ENCODE results near the gene CEP72.
A peak's percentile ranks its signal among the peaks of the same experiment; 100 is the strongest.

Gene CEP72

DNA sequence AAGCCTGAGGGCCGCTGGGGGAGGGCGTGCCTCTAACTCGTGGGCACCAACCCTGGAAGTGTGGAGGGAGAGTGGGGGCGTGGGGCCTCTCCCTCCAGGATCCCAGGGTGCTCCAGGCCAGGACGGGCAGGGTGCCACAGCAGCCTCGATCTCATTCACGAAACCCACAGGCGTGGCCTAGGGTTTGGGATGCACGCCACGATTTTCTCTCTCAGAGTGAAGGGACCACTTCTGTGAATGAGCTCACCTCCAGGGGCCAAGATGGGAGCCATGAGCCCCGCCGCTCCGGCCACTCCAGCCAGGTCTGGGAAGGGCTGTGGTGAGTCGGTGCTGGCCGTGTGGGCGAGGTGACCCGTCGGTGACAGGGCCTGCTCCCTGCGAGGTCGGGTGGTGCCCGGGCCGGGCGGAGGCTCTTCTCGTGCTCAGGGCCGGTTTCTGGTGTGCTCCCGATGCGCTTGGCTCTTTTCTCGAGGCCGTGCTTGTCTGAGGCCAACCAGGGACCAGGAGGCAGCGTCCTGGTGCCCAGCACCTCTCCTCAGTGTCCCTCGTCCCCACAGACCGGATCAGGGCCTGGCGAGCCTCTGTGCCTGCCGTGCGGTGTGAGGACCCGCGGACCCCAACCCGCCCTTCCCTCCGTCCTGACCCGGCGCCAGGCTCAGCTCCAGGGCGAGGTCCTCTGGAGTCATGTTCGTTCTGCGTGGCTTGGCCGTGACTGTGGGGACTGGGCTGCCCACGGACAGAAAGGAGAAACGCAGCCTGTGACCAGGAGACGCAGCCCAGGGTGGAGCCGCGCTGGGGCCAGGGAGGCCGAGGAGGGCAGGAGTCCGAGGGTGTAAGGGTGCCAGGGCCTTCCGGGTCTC lies 50.0 kb downstream of the CEP72 start:
- no peak for DNase-seq

DNA sequence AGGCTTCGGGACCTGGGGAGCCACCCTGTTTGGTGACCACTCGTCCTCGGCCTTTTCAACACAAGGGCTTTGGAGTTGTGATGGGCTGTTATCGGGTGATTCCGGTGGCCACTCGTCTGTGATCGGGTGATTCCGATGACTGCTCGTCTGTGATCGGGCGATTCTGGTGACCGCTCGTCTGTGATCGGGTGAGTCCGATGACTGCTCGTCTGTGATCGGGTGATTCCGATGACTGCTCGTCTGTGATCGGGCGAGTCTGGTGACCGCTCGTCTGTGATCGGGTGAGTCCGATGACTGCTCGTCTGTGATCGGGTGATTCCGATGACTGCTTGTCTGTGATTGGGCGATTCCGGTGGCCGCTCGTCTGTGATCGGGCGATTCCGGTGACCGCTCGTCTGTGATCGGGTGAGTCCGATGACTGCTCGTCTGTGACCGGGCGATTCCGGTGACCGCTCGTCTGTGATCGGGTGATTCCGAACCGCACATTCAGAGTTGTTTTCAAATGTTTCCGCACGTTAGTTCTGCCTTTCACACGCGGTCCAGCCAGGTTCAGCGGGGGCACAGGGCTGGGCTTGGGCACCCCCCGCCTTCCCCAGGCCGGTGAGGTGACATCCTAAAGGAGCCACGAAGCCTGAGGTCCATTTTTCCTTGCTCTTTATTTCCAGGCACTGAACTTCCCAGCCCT lies 50.8 kb downstream of the CEP72 start:
- DNase-seq = no peak

DNA sequence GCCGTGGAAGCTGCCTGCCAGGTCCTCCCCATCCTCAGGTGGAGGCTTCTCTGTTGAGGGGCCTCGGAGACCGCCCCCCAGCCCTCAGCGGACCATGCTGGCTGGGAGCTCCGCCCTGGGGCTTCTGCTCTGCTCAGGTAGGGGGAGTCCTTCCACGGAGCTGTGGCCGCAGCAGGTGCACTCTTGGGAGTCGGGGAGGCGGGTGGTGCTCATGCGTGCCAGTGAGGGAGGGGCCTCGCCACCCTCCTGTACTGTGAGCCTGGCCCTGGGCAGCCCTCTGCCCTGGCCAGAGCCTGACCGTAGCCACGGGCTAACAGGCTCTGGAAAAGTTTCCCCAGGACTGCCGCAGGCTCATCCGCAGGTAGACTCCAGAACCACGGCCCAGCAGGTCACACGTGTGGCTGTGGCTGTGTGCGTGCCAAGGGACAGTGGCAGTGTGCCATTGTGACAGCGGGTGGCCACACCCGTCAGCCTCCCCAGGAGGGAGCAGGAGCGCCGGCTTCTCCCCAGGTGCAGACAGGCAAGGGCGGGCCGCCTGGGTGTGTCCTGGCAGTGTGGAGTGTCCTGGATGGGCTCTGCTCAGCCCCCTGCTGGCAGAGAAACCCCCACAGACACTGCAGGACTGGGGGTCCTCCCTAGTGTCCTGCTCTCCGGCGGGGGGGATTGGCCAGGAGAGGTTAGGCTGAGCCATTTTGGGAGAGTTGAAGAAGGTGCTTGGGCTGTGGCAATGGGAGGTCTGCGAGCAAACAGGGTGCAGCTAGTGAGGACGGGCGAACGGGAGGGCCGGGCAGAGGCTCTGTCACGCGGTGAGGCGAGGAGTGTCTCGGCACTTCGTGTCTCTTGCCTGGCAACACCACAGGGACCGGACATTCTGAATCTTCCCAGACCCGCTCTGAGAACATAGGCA lies 51.5 kb downstream of the CEP72 start:
- no peak for DNase-seq

DNA sequence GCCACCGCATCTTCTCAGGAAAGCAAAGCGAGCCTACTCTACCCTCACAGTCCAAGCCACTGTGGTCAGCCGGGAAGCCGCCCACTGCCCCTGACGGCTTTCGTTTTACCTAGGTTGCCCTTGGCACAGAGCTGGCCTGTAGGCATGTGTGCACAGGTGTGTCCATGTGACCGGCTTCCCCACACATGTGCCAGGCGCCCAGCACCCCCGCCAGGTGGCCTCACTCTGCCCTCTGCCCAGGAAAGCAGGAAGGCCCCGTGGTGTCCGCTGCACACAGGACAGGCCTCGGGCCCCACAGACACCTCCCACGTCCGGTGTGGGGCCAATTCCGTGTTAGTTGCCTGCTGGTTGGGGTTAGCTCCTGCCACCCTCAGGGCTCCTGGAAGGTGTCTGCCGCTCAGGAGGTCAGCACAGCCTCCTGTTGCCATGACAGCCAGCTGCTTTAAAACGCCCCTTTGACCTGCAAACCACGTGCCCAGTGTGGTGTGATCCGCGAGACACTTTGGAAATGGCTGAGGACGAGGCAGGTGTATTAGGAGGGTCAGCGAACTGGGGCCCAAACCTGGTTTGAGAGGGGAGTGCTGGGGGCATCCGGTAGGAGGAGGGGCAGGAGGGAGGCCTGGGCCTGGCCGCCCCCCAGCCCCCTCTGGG lies 52.3 kb downstream of the CEP72 start:
- DNase-seq = no peak

DNA sequence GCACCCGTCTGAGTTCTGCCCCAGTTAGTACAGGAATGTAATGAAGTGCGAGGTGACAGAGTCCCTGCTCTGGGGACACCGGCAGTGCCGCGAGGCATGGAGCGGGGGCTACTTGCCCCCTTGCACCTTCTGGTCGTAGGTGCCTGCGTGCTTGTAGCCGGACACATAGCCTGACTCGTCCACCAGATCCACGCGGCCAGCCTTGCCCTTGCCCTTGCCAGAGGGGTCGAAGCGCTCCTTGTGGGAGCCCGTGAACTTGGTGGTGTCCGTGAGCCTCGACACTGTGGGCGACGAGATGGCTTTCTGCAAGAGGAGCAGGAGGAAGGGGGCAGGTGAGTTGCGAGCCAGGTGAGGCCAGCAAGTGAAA lies 52.8 kb downstream of the CEP72 start:
- DNase-seq = no peak

DNA sequence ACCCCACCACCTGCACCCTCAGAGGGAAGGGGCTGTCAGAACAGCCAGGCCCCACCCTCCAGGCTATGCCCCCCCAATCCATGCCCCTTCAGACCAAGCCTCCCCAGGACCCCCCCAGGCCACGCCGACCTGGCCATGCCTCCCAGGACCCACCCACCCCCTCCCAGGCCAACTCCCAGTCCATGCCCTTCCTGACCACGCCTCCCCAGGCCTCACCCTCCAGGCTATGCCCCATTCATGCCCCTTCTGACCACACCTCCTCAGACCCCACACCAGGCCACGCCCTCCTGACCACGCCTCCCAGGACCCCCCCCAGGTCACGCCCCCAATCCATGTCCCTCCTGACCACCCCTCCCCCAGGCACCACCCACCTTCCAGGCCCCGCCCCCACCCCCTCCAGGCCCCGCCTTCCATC lies 53.4 kb downstream of the CEP72 start:
- no peak for DNase-seq

DNA sequence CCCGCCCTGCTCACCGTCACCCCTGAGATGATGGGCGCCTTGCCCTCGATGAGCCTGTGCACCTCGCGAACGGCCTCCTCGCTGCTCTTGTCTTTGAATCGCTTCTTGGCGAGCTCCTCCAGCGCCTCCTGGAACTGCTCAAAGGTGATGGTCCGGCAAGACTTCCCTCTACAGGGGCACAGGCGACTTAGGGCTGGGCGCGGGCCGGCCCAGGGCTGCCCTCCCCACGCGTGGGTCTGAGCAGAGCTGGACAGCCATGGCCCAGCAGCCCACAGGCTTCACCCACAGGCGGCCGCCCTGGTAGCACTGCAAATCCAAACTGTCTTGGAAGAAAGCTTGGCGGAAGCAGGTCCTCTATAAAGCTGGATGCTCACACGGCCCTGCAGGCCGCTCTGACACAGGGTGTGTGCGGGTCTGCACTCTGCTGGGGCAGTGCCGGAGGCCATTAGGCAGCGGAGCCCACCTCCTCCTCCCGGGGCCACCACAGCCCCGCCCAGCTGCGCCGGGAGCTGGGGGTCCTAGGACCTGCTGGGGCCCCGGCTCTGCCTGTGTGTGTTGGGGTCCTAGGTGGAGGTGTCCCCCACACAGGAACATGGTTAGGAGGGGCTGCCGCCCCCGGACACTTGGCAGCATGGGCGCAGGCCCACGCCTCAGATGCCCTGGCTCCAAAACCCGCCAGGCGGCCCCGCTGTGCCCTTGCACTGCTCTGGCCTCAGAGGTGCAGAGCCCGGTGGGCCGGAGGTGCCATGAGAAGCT lies 54.0 kb downstream of the CEP72 start:
- DNase-seq = no peak

DNA sequence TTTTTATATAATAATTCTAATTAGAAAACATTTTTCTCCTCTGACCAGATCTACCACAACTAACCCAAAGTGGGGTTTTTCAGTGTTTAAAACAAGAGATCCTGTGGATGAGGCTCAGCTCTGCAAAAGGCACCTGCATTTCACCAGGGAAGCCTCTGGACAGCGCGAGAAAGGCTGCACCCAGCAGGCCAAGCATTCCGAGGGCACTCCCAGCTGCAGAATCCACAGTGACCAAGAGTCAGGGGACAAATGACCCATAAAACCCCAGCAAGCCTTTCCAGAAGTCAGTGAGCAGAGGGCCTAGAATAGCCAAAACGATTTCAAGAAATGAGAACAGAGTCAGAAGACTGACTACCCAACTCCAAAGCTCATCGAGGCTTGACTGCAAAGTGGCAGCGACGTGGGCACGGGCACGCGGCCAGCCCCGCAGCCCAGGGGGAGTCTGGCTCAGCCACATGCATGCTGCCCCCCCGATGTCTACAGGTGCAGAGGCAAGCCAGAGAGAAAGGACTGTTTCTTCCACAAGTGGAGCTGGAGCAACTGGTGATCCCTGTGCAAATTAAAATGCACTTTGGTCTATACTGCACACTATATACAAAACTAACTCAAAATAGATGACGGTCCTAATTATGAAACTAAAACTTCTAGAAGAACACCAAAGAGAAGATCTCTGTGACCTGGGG lies 54.8 kb downstream of the CEP72 start:
- no peak for DNase-seq

DNA sequence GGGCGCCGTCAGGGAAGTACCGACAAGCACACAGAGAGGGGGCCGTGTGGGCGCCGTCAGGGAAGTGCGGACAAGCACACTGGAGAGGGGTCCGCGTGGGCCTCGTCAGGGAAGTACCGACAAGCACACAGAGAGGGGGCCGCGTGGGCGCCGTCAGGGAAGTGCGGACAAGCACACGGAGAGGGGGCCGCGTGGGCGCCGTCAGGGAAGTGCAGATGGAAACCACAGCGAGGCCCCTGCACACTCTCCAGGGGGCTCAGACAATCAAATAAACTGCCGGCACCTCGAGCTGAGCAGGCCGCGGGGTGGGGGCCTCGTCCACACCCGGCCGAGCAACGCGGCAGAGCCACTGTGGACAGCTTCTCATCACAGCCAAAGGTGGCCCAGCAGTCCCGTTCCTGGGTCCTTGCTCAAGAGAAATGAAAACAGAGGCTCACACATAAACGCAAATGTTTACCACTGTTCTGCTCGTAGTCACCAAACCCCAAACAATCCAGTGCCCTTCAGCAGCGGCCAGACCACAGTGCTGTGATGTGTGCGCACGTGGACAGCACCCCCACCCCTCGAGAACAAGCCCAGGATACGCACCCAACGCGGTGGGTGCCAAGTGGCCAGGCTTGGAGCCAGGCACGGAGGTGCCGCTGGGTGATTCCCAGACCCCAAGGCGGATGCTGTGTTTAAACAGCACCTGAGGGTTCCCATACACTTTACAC lies 56.3 kb downstream of the CEP72 start:
- no peak for DNase-seq

DNA sequence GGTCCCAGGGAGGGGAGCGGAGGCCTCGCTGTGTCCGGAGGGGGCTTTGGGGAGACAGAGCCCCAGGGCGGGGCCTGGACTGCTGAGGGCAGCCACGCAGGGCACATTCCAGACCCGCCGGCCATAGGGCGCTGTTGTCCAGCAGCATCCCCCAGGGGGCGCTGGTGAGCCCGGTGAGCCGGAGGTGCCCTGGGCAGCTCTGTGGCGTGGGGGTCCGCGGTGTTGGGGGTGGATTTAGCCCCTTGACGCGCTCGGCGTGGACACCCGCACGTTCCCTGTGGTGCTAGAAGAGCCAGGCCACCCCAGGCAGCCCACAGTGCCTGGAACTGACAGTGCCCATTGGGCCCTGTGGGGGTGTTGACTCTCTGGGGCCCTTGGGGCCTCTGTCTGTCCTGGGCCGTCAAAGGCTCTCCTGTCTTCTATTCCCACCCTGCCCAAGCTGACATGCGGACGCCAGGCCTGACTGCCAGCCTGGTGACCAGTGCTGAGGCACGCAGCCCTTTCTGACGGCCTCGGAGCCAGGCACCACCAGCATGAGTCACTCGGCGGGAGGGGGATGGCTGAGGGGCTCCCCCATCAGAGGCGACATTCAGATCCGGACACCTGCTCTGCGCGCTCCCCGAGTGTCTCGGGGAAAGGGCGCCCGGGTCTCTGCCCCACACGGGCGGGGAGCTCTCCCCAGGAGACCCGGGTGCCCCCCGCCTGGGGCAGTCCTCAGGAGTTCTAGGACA lies 57.1 kb downstream of the CEP72 start:
- no peak for DNase-seq

DNA sequence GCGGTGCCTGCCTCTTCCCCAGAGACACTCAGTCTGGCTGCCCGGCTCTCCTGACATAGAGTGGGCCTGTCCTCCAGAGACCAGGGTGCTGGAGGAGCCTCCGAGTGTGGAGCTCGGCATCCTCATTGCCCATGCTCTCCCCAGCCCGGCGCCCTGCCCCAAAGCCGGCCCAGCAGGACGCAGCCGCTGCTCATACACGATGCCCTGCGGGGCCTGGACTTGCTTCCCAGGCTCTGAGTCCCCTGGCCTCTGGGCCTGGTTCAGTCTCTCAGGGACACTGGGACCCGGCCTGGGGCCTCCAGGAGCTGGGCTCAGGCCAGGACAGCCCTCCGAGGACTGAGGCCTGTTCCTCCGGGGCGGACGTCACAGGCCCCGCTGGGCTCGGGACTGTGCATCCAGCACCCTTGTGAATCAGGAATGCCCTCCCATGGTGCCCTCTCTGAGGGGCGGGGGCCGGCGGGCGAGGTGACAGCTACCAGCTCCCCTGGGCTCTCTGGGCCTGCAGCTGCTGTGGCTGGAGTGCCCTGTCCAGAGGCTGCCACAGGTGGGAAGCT lies 57.8 kb downstream of the CEP72 start:
- no peak for DNase-seq

DNA sequence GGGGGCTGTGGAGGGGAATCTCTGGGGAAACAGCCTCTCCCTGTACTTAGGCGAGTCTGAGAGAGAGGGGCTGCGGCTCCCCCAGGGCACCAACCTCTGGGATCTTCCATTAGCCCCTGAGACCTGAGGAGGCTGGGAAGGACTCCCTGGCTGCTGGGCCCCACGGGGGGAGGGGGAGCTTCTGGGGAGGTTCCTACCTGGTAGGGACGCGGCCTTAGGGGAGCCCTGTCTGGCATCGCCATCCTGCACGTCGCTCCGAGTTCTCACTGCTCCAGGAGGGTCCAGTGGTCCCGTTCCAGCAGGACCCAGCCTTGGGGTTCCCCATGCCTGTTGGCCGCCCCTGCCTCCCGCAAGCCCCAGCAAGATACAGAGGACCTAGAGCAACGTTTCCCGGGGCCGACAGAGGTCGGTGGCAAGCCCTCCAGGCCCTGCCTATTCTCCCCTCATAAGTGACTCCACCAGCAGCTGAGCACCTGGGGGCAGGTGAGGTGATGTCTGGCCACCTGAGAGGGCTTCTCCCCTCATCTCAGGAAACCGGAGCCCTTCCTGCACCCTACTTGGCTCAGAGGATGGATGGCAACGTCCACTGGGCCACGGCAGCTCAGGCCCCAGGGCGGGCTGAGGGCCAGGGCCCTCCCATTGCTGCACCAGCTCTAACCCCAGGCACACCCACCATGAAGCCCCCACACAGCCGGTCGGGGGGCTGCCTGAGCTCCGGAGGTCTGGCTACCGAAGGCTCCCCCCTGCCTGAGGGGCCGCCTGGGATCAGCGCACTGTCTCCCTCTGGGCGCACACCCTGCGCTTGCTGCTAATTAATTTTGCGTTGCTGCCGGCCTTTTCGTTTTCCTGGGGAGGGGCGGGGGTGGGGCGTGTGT lies 58.5 kb downstream of the CEP72 start:
- no peak for DNase-seq

DNA sequence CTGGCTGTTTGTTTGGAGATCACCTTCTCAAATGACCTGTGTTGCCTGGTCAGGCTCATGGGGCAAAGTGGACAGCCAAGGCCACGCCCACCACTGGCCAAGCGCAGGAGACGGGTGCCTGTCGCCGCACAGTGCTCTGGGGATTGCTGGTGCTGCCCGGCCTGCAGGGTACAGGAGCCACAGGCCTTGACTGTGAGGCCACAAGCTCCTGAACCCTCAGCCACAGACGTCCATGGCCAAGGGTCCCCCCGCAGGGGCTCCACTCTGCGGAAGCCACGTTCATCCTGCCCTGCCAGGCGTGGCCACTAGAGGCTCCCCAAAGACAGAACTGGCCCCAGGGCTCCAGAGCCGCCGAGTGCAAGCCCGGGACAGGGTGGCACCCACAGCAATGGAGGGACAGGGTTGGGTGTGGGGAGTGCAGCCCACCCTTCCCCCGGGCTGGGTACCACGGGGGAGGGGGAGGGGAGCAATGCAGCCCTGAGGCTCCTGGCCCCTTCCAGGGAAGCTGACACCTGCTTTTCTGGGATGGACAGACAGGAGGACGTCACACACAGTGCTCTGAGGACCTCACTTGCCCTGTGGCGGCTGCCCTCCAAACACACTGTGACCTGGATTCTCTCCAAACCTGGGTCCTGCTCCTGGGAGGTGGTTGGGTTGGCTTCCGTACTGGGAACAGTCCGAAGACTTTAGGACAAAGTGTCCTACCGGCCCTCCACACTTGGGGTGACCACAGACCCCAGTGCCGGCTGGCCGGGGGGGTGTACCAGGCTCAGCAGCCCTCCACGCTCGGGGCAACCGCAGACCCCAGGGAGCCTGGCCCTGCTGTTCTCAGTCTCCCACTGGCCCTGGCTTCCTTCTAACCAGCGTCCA lies 59.6 kb downstream of the CEP72 start:
- peak; percentile 43 for DNase-seq

DNA sequence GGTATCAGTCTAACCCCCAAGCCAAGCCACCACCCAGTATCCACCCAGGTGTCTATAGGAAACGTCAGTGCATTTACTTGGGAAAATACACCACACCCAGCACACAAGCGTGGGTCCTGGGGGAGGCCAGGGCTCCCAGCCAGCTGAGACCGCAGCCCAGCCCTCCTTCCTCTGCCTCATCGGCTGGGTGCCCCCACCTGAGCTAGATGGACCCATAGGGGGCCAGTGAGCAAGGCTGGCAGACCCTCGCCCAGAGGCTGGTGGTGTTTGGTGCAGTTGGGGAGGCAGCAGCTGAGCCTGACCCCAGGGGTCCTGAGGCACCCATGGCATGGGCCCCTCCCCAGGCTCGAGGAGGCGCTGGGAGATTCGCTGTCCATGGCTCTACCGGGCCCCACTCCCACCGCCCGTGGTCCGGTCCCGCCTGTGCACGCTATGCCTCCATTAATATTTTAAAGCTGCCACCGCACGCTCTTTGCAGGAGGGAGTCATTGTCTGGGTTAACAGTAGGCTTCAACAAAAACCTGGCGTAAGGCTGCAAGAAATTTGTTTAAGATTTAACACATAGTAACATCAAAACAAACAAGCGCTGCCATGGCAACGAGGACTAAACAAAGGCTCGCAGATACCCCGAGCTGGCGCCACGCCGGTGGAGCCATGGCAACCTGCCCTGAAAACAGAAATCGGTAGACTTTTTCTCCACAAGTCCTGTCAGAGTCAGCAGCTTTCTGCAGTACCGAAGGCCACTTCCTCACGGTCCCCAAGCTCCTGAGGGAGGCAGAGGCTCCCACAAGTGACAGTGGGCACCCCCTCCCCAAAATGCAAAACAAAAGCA lies 60.4 kb downstream of the CEP72 start:
- DNase-seq = peak; percentile 77

DNA sequence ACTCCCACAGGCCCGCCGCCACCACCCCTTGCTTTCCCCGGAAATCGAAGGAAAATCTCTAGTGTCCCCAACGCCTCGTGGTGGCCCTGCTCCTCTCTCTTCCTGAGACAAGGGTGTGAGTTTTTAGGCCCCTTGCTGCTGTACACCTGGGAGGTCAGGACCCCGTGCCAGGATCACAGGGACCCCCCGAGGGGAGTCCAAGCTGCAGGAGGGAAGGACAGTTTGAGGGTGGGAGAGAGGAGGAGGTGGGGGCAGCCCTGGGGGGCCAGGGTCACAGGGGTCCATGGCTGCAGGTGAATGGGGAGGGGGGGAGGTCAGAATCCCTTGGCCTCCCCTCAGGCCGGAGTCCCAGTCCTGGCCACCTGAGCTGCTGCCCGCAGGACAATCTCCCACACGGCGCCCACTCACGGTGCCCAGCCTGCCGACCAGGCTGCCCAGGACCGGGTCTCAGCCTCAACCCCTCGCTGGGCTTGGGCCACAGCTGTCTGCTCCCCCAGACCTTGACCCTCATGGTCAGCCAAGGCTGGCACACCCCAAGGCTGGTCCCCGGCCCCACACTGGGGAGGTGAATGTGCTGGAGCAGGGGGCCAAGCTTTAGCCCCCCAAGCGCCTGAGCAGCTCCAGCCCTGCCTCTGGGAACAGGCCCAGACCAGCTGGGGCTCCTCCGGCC lies 61.2 kb downstream of the CEP72 start:
- DNase-seq = no peak
